Heart right ventricle (tissue), 16 donors: ENCODE results near the gene SVIL. TPM values are rescaled to one million over a fixed set of nuclear protein-coding genes. Genes with fewer than 3 reads are reported as not detected.
A peak's percentile ranks its signal among the peaks of the same experiment; 100 is the strongest.
"Not testable (repeated sequence)": the region's sequence is repeated elsewhere in the genome, so short reads cannot be mapped to it uniquely, and the experiment has no call there.

Experiments
- ATAC-seq, 8 donors: fragments of 200-7000 bp; cut with Tn5 transposase; one replicate each; pipeline ENCODE4 v1.9.1; 2020; ENCODE audit warnings: mild to moderate bottlenecking in 8 of 8, moderate library complexity in 8 of 8, moderate number of reproducible peaks in 1 of 8
- DNase-seq, 2 donors: peaks; one replicate each; pipeline ENCODE4 v3.0.0-alpha.2; 2020
- H3K27ac ChIP-seq, 10 donors: fragments of 200-600 bp; sonication (generic) in 2 of 10; one replicate each; pipeline versions ENCODE4 v1.5.0 to v1.8.0; 2020 to 2022; ENCODE audit warnings: mild to moderate bottlenecking in 3 of 10
- H3K27me3 ChIP-seq, 7 donors: fragments of 200-600 bp; one replicate each; pipeline ENCODE4 v1.8.0; 2021 to 2022; ENCODE audit warnings: mild to moderate bottlenecking in 2 of 7
- H3K36me3 ChIP-seq, 9 donors: fragments of 200-600 bp; sonication (generic) in 1 of 9; one replicate each; pipeline versions ENCODE4 v1.5.0 to v1.8.0; 2020 to 2022; ENCODE audit warnings: mild to moderate bottlenecking in 2 of 9
- H3K4me1 ChIP-seq, 9 donors: fragments of 200-600 bp; sonication (generic) in 1 of 9; one replicate each; pipeline versions ENCODE4 v1.5.0 to v1.8.0; 2020 to 2022; ENCODE audit warnings: mild to moderate bottlenecking in 4 of 9
- H3K4me3 ChIP-seq, 10 donors: fragments of 200-600 bp; sonication (generic) in 2 of 10; one replicate each; pipeline versions ENCODE4 v1.5.0 to v1.8.0; 2020 to 2022; ENCODE audit warnings: mild to moderate bottlenecking in 7 of 10, moderate library complexity in 2 of 10
- H3K9me3 ChIP-seq, 11 donors: fragments of 200-600 bp in 10 of 11; sonication (generic) in 2 of 11; one replicate each; pipeline versions ENCODE4 v1.5.0 to v1.8.0; 2013 to 2022; ENCODE audit warnings: mild to moderate bottlenecking in 2 of 11, control low read depth in 1 of 11, moderate library complexity in 1 of 11
- WGBS, 2 donors: extraction: QIAGEN DNeasy Blood & Tissue Kit; methylation state at CpG; one replicate each; pipeline ENCODE4 v1.1.7; 2013; ENCODE audit warnings: inconsistent platforms in 1 of 2; 5-methylcytosine and 5-hydroxymethylcytosine counted together
- intact Hi-C, 10 donors: fragments of 100-400 bp; cut with DNase I; formaldehyde crosslinking; loops; one replicate each; pipeline versions ENCODE4 v1.11.1 to v1.14.2; 2022
- polyA plus RNA-seq, 2 donors: library from polyadenylated mRNA; stranded (reverse); fragments of 200-250 nt; gene quantifications; one replicate each; pipeline ENCODE4 v1.2.3, GENCODE V29; 2013
- total RNA-seq, 10 donors: library from RNA; stranded (reverse); fragmentation: NEBNext Ultra II Directional in 3 of 10; extraction: Animal tissue kit (Norgen Biotek cat#: 25700) in 3 of 10; gene quantifications; one replicate each; pipeline versions ENCODE4 v1.2.1 to v1.2.4, GENCODE V29; 2021 to 2023
- TF ChIP-seq, protein P1 (sequence below), 9 donors: fragments of 200-600 bp; sonication (generic) in 2 of 9; IDR thresholded peaks; one replicate each; pipeline versions ENCODE4 v1.5.0 to v1.8.0; 2021 to 2022; ENCODE audit warnings: antibody characterized with exemption in 9 of 9, mild to moderate bottlenecking in 5 of 9, moderate library complexity in 1 of 9
- donor health status: Arrhythmogenic right ventricular cardiomyopathy.
- donor health status: ischemic (EF 13 %, LVEDD 7.1; RV severe dilation, severe dysfunction).
- donor health status: healthy with polysubstance abuse.
- donor health status: DM: no; HTN: yes; CAD: no.
- donor health status: DM: no; HTN: no; CAD: no.
- donor health status: ischemic (EF 25% LVEDD 6.9; RV normal size, moderate dysfunction).
- donor health status: ischemic (EF 25% LVEDD 5.7; RV mildly dilated, moderate dysfunction).
- donor health status: healthy.
- donor health status: DM: yes; HTN: yes; CAD: no.
- donor health status: Ischemic cardiomyopathy.
- donor health status: ischemic (EF 35%, LVEDD 5.7; RV mildly dilated, moderate dysfunction).
- donor health status: nonischemic (EF 11% LVEDD 7.7; RV severe dilation, severe dysfunction).
- donor health status: DM: yes; HTN: yes; CAD: no.
- donor health status: PGD.
- donor health status: ischemic (EF 29% LVEDD 5.4; RV normal size, mild dysfunction).
- donor health status: nonischemic (EF 23%, LVEDD 6.1; RV moderate dilation, normal function).

SVIL gene
- total and polyA plus RNA-seq, 12 donors: 38.6 to 655 (median 450) TPM

DNA sequence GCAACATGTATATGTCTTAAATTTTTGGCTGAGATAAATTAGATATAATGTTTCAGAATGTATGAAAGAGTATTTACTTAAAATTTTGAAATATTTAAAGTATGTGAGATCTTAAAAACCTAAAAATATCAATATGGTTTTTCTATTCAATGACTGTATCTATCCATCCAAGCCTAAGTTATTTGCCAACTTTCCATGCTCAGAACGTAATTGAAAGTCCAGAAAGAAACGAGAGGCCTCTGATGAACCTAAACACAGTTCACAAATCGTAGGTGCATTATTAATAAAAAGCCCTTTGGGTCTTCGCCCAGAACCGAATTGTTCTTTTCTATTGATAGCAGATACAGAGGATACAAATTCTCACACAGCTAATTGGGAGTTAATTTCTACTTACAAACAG, 6.5 kb downstream of the SVIL start:
- DNase-seq: no peak
- intact Hi-C loops: loop anchor here in 1 of 10 donors (5.0 kb wide), 1 partner anchor 36 kb away; no protein-coding TSS in a partner anchor

DNA sequence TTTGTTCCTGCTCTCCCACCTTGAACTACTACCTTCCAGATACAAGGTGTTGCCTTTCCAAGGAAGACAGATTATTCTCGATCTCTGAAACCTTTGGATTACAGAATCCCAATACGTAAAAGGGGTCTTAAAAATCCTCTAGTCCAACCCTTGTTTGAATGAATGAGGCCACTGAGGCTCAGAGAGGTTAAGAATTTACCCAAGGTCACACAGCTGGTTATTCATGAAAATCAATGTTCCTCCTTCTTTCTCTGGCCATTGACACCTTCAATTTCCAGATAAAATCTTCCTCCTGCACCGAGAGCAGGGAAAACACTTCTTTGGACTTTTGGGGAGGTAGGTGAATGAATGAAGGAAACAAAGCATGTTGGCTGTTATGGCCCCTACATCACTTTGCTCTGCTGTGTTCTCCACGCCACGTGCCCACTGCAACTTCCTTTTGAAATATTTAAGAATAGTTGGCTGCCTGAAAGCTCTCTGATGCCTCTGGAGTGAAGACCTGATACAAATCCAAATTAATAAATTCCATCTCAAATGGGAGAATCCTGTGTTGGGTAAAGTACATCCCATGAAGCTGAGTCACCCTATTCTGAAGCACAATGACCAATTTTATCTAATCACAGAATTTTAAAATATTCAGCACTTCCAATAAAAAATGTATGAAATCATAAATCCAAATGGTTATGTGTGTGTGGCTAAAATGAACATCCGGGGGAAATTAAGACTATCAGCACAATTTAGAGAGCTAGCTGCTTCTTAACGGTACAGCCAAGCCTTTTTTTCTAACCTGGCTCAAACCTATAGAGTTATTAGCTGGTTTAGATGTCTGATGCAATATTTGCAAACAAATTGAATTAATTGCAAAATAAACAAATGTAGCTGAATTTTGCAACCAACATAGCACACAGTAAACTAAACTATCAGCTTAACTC, 7.3 kb downstream of the SVIL start:
- DNase-seq (no peak), ATAC-seq (no peak)
- TF ChIP-seq, protein P1, sequence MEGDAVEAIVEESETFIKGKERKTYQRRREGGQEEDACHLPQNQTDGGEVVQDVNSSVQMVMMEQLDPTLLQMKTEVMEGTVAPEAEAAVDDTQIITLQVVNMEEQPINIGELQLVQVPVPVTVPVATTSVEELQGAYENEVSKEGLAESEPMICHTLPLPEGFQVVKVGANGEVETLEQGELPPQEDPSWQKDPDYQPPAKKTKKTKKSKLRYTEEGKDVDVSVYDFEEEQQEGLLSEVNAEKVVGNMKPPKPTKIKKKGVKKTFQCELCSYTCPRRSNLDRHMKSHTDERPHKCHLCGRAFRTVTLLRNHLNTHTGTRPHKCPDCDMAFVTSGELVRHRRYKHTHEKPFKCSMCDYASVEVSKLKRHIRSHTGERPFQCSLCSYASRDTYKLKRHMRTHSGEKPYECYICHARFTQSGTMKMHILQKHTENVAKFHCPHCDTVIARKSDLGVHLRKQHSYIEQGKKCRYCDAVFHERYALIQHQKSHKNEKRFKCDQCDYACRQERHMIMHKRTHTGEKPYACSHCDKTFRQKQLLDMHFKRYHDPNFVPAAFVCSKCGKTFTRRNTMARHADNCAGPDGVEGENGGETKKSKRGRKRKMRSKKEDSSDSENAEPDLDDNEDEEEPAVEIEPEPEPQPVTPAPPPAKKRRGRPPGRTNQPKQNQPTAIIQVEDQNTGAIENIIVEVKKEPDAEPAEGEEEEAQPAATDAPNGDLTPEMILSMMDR (IDR thresholded peaks at IDR 0.05): no peak
- Histone ChIP-seq H3K27ac (peak overlapping the region in 2 of 10 donors; percentile 12 to 28), H3K4me3 (peak overlapping the region in 3 of 10 donors; percentile 7 to 55 (median 13)), H3K9me3 (no peaks in the 10 kb centered on the region), H3K27me3 (no peaks in the 10 kb centered on the region), H3K4me1 (peaks cover 0 to 71% (median 47%) of the 10 kb centered on the region in 9 donors), H3K36me3 (peaks cover 0 to 14% (median 0%) of the 10 kb centered on the region in 9 donors)
- intact Hi-C loops: loop anchor here in 1 of 10 donors (5.0 kb wide), 1 partner anchor 35 kb away; no protein-coding TSS in a partner anchor
- 60 to 62% methylated on average over 7 of the region's 7 CpGs for WGBS, 2 donors

More for the DNA sequence above, 6.5 kb downstream of the SVIL start:
- H3K9me3 ChIP-seq: no peaks in the 10 kb centered on the region
- H3K27ac ChIP-seq: peak overlapping the region in 3 of 10 donors; percentile 23 to 39 (median 33)
- peaks cover 0 to 14% (median 0%) of the 10 kb centered on the region in 9 donors for H3K36me3 ChIP-seq
- no peaks in the 10 kb centered on the region for H3K27me3 ChIP-seq
- H3K4me3 ChIP-seq: peak overlapping the region in 5 of 10 donors; percentile 53 to 59 (median 57)
- TF ChIP-seq, protein P1 (IDR thresholded peaks at IDR 0.05): no peak
- no peak for ATAC-seq
- 35 to 57% methylated on average over 5 of the region's 5 CpGs for WGBS, 2 donors
- H3K4me1 ChIP-seq: peaks cover 0 to 63% (median 41%) of the 10 kb centered on the region in 9 donors

DNA sequence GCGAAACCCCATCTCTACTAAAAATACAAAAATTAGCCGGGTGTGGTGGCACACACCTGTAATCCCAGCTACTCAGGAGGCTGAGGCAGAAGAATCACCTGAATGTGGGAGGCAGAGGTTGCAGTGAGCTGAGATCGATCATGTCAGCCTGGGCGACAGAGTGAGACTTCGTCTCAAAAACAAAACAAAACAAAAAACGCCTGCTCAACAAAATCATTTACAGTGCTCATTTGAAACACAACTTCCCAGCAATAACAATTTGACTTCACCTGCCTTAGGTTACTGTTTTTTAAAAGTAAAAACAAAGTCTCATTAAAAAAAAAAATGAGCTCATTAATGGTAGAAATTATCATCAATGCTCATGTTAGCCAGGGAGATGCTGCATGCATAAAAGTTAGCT, 10.4 kb downstream of the SVIL start:
- DNase-seq, ATAC-seq, H3K27me3 ChIP-seq, H3K27ac ChIP-seq, H3K4me3 ChIP-seq, intact Hi-C loops, H3K9me3 ChIP-seq: not testable (repeated sequence)
- Histone ChIP-seq H3K4me1 (peaks cover 0 to 89% (median 55%) of the 10 kb centered on the region in 9 donors), H3K36me3 (peaks cover 0 to 14% (median 0%) of the 10 kb centered on the region in 9 donors)
- whole genome bisulfite sequencing, 2 donors: 83% methylated on average over 6 of the region's 6 CpGs

DNA sequence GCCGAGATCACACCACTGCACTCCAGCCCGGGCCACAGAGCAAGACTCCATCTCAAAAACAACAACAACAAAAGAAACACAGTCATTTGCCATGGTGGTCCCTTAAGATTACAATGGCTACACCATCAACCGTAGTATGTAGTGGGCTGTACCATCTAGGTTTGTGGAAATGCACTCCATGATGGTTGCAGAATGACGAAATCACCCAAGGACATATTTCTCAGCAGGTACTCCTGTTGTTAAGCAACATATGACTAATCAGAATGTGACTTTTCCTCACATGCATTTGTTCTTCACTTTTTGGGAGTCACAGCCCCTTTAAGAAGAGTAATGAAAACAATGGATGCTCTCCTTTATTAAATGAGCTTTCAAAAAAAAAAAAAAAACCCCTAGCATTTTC, 11.0 kb downstream of the SVIL start:
- intact Hi-C loops: no loop called here
- Histone ChIP-seq H3K27me3 (no peaks in the 10 kb centered on the region), H3K36me3 (peaks cover 0 to 14% (median 0%) of the 10 kb centered on the region in 9 donors), H3K4me3 (no peak overlapping the region), H3K9me3 (no peaks in the 10 kb centered on the region), H3K4me1 (peaks cover 0 to 89% (median 55%) of the 10 kb centered on the region in 9 donors), H3K27ac (no peak overlapping the region)
- TF ChIP-seq, protein P1 (IDR thresholded peaks at IDR 0.05): no peak
- ATAC-seq (peak in 1 of 8 donors; percentile 43), DNase-seq (no peak)
- 79 to 84% methylated on average over 4 of the region's 4 CpGs for WGBS, 2 donors
